Measurements from ENCODE around the gene LAMB3.

DNA sequence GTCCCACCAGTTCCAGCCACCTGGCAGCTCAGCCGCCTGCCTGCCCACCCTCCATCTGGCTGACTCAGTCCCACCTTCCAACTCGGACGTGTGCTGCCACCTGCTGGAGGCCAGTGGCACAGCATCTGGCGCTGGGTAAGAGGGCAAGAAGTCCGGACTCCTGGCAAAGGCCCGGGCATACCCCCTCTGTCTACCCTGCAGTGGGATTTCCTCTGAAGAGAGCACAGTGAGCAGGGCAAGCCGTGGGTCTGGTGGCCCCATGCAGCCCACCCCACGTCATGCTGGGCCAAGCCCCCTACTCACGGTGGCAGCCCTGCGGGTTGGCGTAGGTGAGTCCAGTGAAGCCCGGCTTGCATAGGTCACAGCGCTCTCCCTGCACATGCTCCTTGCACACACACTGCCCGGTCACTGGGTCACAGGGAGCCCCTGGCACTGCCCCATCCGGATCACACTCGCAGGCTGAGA lies 24.5 kb downstream of the LAMB3 start:
- TF ChIP-seq GATA2 (IDR thresholded peaks at IDR 0.05; ENCODE audit: low read depth, low read length) = no peak
- TF ChIP-seq GATA3 (IDR thresholded peaks at IDR 0.05; ENCODE audit: low read depth, low read length) = no peak

Data from SH-SY5Y (cell line).